ENCODE results near the gene TRIM47. TPM values are rescaled to one million over a fixed set of nuclear protein-coding genes. Genes with fewer than 3 reads are reported as not detected.
"Not testable (repeated sequence)": the region's sequence is repeated elsewhere in the genome, so short reads cannot be mapped to it uniquely, and the experiment has no call there.

Gene TRIM47
- total RNA-seq, 4 donors from 2014 or later = 47.4 to 79.0 (median 57.0) TPM

DNA sequence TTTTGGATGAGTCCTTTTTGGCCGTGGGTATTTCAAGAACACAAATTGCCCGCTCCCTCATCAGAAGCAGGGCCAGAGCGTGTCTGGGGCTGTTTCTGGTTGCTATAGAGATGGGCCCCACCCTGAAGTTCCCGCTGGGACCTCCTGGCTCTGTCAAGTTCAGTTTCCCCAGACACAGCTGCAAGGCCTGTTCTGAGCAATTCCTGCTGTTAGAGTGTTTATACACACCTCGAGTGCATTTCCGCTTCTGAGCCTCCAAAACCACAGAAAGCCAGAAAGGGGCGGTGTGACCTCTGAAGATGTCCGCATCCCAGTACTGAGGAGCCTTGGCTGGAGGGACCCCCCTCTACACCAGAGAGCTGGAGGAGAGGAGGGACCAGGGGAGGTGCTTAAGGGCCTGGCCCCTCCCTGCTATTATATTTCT, 13.9 kb downstream of the TRIM47 start:
- WGBS, 2 donors = 45 to 47% methylated on average over 7 to 8 of the region's 8 CpGs
- peak overlapping the region; percentile 51 to 88 (median 72) for H3K27ac ChIP-seq
- no peak overlapping the region for H3K4me3 ChIP-seq
- DNase-seq (ENCODE audit: low spot score in 2 of 2) = peak; percentile 56 to 61
- no peaks in the 10 kb centered on the region for H3K36me3 ChIP-seq
- no peaks in the 10 kb centered on the region for H3K27me3 ChIP-seq
- H3K9me3 ChIP-seq = no peaks in the 10 kb centered on the region
- TF ChIP-seq POLR2A (IDR thresholded peaks at IDR 0.05) = no peak
- H3K4me1 ChIP-seq = peaks cover 0 to 34% (median 22%) of the 10 kb centered on the region in 4 donors

GRCh38 chr17:75861927-75862317, 16.5 kb downstream of the TRIM47 start:
- Histone ChIP-seq H3K36me3 (no peaks in the 10 kb centered on the region), H3K9me3 (no peaks in the 10 kb centered on the region), H3K27me3 (no peaks in the 10 kb centered on the region), H3K4me3 (no peak overlapping the region), H3K27ac (no peak overlapping the region), H3K4me1 (peaks cover 0 to 23% (median 9%) of the 10 kb centered on the region in 4 donors)
- DNase-seq (ENCODE audit: low spot score in 2 of 2) = peak in 1 of 2 donors; percentile 41
- 76 to 80% methylated on average over 9 of the region's 9 CpGs for WGBS, 2 donors
- TF ChIP-seq CTCF (IDR thresholded peaks at IDR 0.05) (no peak), EP300 (IDR thresholded peaks at IDR 0.05) (peak in 1 of 2 donors; percentile 24)

DNA sequence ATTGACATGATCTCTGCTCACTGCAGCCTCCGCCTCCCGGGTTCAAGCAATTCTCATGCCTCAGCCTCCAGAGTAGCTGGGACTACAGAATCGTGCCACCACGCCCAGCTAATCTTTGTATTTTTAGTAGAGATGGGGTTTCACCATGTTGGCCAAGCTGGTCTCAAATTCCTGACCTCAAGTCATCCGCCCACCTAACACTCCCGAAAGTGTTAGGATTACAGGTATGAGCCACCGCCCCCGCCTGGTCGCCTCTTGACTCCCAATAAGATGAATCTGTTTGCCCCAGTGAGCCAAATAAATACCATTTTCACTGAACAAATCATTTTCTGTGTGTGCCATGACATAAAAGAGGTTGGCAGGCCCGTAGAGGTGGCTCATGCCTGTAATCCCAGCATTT, 19.0 kb downstream of the TRIM47 start:
- 86 to 88% methylated on average over 10 of the region's 10 CpGs for WGBS, 2 donors
- not testable (repeated sequence) for DNase-seq (ENCODE audit: low spot score in 2 of 2); H3K9me3 ChIP-seq; H3K36me3 ChIP-seq; H3K4me3 ChIP-seq; H3K27me3 ChIP-seq
- Histone ChIP-seq H3K4me1 (peaks cover 0 to 24% (median 4%) of the 10 kb centered on the region in 4 donors), H3K27ac (peak overlapping the region in 3 of 4 donors; percentile 61 to 70 (median 64))

GRCh38 chr17:75856062-75856756, 22.2 kb downstream of the TRIM47 start:
- H3K4me3 ChIP-seq = peak overlapping the region; percentile 69 to 99 (median 90)
- H3K4me1 ChIP-seq = peaks cover 0 to 48% (median 17%) of the 10 kb centered on the region in 4 donors
- H3K36me3 ChIP-seq = peaks cover 0 to 16% (median 3%) of the 10 kb centered on the region in 3 donors
- no peaks in the 10 kb centered on the region for H3K9me3 ChIP-seq
- peak overlapping the region; percentile 96 to 100 (median 99) for H3K27ac ChIP-seq
- no peaks in the 10 kb centered on the region for H3K27me3 ChIP-seq
- peak; percentile 26 to 45 for DNase-seq (ENCODE audit: low spot score in 2 of 2)
- no peak for TF ChIP-seq EP300 (IDR thresholded peaks at IDR 0.05)
- no peak for TF ChIP-seq POLR2A (IDR thresholded peaks at IDR 0.05)
- TF ChIP-seq CTCF (IDR thresholded peaks at IDR 0.05) = no peak
- WGBS, 2 donors = 0 to 3% methylated on average over 13 to 14 of the region's 24 CpGs

DNA sequence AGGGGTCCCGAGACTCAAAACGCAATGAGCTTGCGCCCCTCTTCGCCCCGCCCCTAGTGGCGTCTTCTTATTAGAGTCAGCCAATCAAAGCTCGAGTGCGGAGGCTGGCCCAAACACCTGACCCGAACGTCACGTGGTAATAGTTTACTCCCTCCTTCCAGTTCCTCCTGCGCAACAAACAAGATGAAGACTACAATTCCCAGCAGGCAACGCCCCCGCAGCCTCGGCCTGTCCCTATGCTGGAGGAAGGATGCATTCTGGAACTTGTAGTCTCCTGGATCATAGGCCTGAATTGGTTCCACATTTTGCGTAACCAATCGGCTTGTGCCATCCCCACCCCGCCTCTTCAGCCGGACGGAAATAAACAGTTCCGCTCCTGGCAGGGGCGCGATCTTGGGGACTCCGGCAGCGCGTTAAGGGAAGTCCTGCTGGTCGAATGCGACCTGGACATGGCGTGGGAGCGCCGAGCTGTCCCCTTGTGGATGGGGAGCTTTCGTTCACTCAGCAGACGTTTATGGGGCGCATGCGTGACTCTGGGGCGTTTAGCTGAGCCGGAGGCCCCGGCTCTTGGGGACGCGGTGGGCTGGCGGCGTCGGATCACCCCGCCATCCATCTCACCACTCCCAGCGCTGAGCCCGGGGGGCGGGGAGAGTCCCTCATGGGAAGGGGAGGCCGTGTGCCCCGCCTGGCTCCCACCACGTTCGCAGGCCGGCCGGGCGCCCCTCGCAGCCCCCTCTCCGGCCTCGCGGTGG, 22.9 kb downstream of the TRIM47 start, which contains the start of gene WBP2:
Gene WBP2 (minus strand): TSS at position 26 of the 752 bp plus-strand sequence. CDS start 38 bp downstream, outside the sequence.
- TF ChIP-seq CTCF (IDR thresholded peaks at IDR 0.05) = peak; percentile 47 to 81 (median 66)
- peak; percentile 96 to 100 for TF ChIP-seq EP300 (IDR thresholded peaks at IDR 0.05)
- peak; percentile 99 to 100 for TF ChIP-seq POLR2A (IDR thresholded peaks at IDR 0.05)
- DNase-seq (ENCODE audit: low spot score in 2 of 2) = peak; percentile 98 to 99
- H3K27ac ChIP-seq = peak within 1 kb of the TSS; percentile 96 to 100 (median 99)
- H3K36me3 ChIP-seq = peaks cover 0 to 23% (median 10%) of the 10 kb centered on the region in 3 donors
- WGBS, 2 donors = 0 to 1% methylated on average over 26 to 37 of the region's 58 CpGs
- no peaks in the 10 kb centered on the region for H3K9me3 ChIP-seq
- H3K4me3 ChIP-seq = peak within 1 kb of the TSS; percentile 69 to 99 (median 90)
- no peaks in the 10 kb centered on the region for H3K27me3 ChIP-seq
- peaks cover 0 to 55% (median 17%) of the 10 kb centered on the region in 4 donors for H3K4me1 ChIP-seq

All from tibial nerve (tissue), 4 donors.